ENCODE results near the gene GCLC. TPM values are rescaled to one million over a fixed set of nuclear protein-coding genes. Genes with fewer than 3 reads are reported as not detected.

GCLC gene
- total and polyA plus RNA-seq, 2 experiments from 2014 or later, result 16.9 to 40.3 TPM

DNA sequence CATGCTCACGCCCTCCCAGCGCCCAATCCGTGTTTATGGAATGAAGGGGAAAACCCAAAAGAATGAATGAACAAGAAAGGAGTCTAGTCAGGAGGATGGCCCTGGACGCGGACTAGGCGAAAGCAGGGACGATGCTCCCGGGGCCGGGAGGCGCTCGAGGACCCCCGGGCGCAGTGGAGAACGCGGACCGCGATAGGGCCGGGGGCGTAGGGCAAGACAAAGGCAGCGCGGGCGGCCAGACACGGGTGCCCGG, 758 bp downstream of the GCLC start (continued):
- TF ChIP-seq, protein P1, sequence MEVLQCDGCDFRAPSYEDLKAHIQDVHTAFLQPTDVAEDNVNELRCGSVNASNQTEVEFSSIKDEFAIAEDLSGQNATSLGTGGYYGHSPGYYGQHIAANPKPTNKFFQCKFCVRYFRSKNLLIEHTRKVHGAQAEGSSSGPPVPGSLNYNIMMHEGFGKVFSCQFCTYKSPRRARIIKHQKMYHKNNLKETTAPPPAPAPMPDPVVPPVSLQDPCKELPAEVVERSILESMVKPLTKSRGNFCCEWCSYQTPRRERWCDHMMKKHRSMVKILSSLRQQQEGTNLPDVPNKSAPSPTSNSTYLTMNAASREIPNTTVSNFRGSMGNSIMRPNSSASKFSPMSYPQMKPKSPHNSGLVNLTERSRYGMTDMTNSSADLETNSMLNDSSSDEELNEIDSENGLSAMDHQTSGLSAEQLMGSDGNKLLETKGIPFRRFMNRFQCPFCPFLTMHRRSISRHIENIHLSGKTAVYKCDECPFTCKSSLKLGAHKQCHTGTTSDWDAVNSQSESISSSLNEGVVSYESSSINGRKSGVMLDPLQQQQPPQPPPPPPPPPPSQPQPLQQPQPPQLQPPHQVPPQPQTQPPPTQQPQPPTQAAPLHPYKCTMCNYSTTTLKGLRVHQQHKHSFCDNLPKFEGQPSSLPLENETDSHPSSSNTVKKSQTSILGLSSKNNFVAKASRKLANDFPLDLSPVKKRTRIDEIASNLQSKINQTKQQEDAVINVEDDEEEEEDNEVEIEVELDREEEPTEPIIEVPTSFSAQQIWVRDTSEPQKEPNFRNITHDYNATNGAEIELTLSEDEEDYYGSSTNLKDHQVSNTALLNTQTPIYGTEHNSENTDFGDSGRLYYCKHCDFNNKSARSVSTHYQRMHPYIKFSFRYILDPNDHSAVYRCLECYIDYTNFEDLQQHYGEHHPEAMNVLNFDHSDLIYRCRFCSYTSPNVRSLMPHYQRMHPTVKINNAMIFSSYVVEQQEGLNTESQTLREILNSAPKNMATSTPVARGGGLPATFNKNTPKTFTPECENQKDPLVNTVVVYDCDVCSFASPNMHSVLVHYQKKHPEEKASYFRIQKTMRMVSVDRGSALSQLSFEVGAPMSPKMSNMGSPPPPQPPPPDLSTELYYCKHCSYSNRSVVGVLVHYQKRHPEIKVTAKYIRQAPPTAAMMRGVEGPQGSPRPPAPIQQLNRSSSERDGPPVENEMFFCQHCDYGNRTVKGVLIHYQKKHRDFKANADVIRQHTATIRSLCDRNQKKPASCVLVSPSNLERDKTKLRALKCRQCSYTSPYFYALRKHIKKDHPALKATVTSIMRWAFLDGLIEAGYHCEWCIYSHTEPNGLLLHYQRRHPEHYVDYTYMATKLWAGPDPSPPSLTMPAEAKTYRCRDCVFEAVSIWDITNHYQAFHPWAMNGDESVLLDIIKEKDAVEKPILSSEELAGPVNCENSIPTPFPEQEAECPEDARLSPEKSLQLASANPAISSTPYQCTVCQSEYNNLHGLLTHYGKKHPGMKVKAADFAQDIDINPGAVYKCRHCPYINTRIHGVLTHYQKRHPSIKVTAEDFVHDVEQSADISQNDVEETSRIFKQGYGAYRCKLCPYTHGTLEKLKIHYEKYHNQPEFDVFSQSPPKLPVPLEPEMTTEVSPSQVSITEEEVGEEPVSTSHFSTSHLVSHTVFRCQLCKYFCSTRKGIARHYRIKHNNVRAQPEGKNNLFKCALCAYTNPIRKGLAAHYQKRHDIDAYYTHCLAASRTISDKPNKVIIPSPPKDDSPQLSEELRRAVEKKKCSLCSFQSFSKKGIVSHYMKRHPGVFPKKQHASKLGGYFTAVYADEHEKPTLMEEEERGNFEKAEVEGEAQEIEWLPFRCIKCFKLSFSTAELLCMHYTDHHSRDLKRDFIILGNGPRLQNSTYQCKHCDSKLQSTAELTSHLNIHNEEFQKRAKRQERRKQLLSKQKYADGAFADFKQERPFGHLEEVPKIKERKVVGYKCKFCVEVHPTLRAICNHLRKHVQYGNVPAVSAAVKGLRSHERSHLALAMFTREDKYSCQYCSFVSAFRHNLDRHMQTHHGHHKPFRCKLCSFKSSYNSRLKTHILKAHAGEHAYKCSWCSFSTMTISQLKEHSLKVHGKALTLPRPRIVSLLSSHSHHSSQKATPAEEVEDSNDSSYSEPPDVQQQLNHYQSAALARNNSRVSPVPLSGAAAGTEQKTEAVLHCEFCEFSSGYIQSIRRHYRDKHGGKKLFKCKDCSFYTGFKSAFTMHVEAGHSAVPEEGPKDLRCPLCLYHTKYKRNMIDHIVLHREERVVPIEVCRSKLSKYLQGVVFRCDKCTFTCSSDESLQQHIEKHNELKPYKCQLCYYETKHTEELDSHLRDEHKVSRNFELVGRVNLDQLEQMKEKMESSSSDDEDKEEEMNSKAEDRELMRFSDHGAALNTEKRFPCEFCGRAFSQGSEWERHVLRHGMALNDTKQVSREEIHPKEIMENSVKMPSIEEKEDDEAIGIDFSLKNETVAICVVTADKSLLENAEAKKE (CRISPR knock-in tag; IDR thresholded peaks at IDR 0.05), result no peak
- TF ChIP-seq JUNB (IDR thresholded peaks at IDR 0.05; ENCODE audit: unreplicated experiment) (no peak), ZNF114 (CRISPR knock-in tag; IDR thresholded peaks at IDR 0.05) (no peak), CREB1 (CRISPR knock-in tag; IDR thresholded peaks at IDR 0.05; ENCODE audit: low read depth) (no peak), EZH2 (IDR thresholded peaks at IDR 0.05; ENCODE audit: low read depth, unreplicated experiment) (no peak), POLR2AphosphoS5 (IDR thresholded peaks at IDR 0.05; ENCODE audit: low read depth) (no peak)
- TF ChIP-seq, protein P2, sequence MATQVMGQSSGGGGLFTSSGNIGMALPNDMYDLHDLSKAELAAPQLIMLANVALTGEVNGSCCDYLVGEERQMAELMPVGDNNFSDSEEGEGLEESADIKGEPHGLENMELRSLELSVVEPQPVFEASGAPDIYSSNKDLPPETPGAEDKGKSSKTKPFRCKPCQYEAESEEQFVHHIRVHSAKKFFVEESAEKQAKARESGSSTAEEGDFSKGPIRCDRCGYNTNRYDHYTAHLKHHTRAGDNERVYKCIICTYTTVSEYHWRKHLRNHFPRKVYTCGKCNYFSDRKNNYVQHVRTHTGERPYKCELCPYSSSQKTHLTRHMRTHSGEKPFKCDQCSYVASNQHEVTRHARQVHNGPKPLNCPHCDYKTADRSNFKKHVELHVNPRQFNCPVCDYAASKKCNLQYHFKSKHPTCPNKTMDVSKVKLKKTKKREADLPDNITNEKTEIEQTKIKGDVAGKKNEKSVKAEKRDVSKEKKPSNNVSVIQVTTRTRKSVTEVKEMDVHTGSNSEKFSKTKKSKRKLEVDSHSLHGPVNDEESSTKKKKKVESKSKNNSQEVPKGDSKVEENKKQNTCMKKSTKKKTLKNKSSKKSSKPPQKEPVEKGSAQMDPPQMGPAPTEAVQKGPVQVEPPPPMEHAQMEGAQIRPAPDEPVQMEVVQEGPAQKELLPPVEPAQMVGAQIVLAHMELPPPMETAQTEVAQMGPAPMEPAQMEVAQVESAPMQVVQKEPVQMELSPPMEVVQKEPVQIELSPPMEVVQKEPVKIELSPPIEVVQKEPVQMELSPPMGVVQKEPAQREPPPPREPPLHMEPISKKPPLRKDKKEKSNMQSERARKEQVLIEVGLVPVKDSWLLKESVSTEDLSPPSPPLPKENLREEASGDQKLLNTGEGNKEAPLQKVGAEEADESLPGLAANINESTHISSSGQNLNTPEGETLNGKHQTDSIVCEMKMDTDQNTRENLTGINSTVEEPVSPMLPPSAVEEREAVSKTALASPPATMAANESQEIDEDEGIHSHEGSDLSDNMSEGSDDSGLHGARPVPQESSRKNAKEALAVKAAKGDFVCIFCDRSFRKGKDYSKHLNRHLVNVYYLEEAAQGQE (IDR thresholded peaks at IDR 0.05; ENCODE audit: unreplicated experiment), result no peak
